Loucy (cell line): ENCODE data around the gene FAM124A.
"Not testable (repeated sequence)": the region's sequence is repeated elsewhere in the genome, so short reads cannot be mapped to it uniquely, and the experiment has no call there.

Experiments
- H2AFZ ChIP-seq: fragments of 200-600 bp; sonication (generic); 2 replicates; pipeline ENCODE4 v1.6.0; 2016; ENCODE audit warnings: antibody characterized with exemption, mild to moderate bottlenecking, low read length, moderate library complexity
- H3F3A ChIP-seq: fragments of 200-600 bp; 2 replicates; pipeline ENCODE4 v1.6.0; 2016; ENCODE audit warnings: antibody characterized with exemption, low read depth, mild to moderate bottlenecking
- H3K27me3 ChIP-seq: fragments of 200-600 bp; sonication (generic); 2 replicates; pipeline ENCODE4 v1.6.1; 2014; ENCODE audit warnings: low read length, mild to moderate bottlenecking; ENCODE audit not compliant: insufficient read depth, poor library complexity, severe bottlenecking
- H3K36me3 ChIP-seq: fragments of 200-600 bp; sonication (generic); 2 replicates; pipeline ENCODE4 v1.6.1; 2016; ENCODE audit warnings: low read length; ENCODE audit not compliant: insufficient read depth
- H3K4me1 ChIP-seq: fragments of 200-600 bp; sonication (generic); 2 replicates; pipeline ENCODE4 v1.5.1; 2014; ENCODE audit warnings: low read length, mild to moderate bottlenecking; ENCODE audit not compliant: insufficient read depth, poor library complexity, severe bottlenecking
- H3K4me2 ChIP-seq: fragments of 200-600 bp; sonication (generic); 2 replicates; pipeline ENCODE4 v1.6.0; 2014; ENCODE audit warnings: antibody characterized with exemption, low read length, low read depth, mild to moderate bottlenecking; ENCODE audit not compliant: poor library complexity, severe bottlenecking
- H3K4me3 ChIP-seq: fragments of 200-600 bp; sonication (generic); 2 replicates; pipeline ENCODE4 v1.5.1; 2014; ENCODE audit warnings: low read length, mild to moderate bottlenecking, mixed read lengths; ENCODE audit not compliant: poor library complexity, severe bottlenecking
- H3K79me2 ChIP-seq: fragments of 200-600 bp; sonication (generic); 2 replicates; pipeline ENCODE4 v1.6.1; 2014; ENCODE audit warnings: low read length; ENCODE audit not compliant: insufficient read depth
- H3K9ac ChIP-seq: fragments of 200-600 bp; sonication (generic); 2 replicates; pipeline ENCODE4 v1.6.0; 2014; ENCODE audit warnings: mild to moderate bottlenecking, low read depth, low read length, moderate library complexity; ENCODE audit not compliant: poor library complexity, severe bottlenecking
- H3K9me2 ChIP-seq: fragments of 200-600 bp; sonication (generic); replicated peaks from 2 replicates; pipeline ENCODE4 v1.6.1; 2016; ENCODE audit warnings: low read depth, low read length, mixed read lengths
- H3K9me3 ChIP-seq: fragments of 200-600 bp; sonication (generic); 2 replicates; pipeline ENCODE4 v1.6.1; 2014; ENCODE audit warnings: mild to moderate bottlenecking, antibody characterized with exemption, low read length, low read depth; ENCODE audit not compliant: insufficient read depth
- H4K20me1 ChIP-seq: fragments of 200-600 bp; sonication (generic); 2 replicates; pipeline ENCODE4 v1.6.0; 2014; ENCODE audit warnings: antibody characterized with exemption, low read length, mild to moderate bottlenecking; ENCODE audit not compliant: insufficient read depth, poor library complexity, severe bottlenecking
- CTCF ChIP-seq: fragments of 200-600 bp; sonication (generic); conservative IDR thresholded peaks from 2 replicates; pipeline ENCODE4 v1.5.1; 2014; ENCODE audit warnings: mild to moderate bottlenecking, antibody characterized with exemption, low read length
- EZH2phosphoT487 ChIP-seq: fragments of 200-600 bp; IDR thresholded peaks from 2 replicates; pipeline ENCODE4 v1.6.1; 2018; ENCODE audit warnings: antibody characterized with exemption, mild to moderate bottlenecking, moderate library complexity, borderline replicate concordance

FAM124A gene

GRCh38 chr13:51282322-51282721 lies 60.1 kb downstream of the FAM124A start:
- Histone ChIP-seq H3K27me3 (no peaks in the 10 kb centered on the region), H3K9ac (no peak overlapping the region), H3K4me3 (no peak overlapping the region), H3F3A (no peaks in the 10 kb centered on the region), H3K9me3 (no peaks in the 10 kb centered on the region), H3K4me2 (no peak overlapping the region), H3K9me2 (no peaks in the 10 kb centered on the region), H4K20me1 (no peaks in the 10 kb centered on the region), H2AFZ (no peak overlapping the region), H3K4me1 (no peaks in the 10 kb centered on the region), H3K36me3 (no peaks in the 10 kb centered on the region), H3K79me2 (no peaks in the 10 kb centered on the region)
- TF ChIP-seq CTCF, result peak; percentile 16; the same call in 1 of the 2 replicates
- no peak for TF ChIP-seq EZH2phosphoT487

GRCh38 chr13:51282923-51283322 lies 60.7 kb downstream of the FAM124A start:
- not testable (repeated sequence) for H3F3A ChIP-seq, H3K4me3 ChIP-seq, H3K4me2 ChIP-seq, H3K4me1 ChIP-seq, H3K9me3 ChIP-seq, H3K9me2 ChIP-seq, H3K36me3 ChIP-seq, H3K9ac ChIP-seq, H4K20me1 ChIP-seq, H2AFZ ChIP-seq, H3K79me2 ChIP-seq, H3K27me3 ChIP-seq

GRCh38 chr13:51283371-51283770 lies 61.2 kb downstream of the FAM124A start:
- H3K79me2 ChIP-seq, result no peaks in the 10 kb centered on the region
- TF ChIP-seq CTCF, result no peak
- no peak for TF ChIP-seq EZH2phosphoT487
- H3K4me3 ChIP-seq, result no peak overlapping the region
- H3K36me3 ChIP-seq, result no peaks in the 10 kb centered on the region
- no peak overlapping the region for H2AFZ ChIP-seq
- H3K4me2 ChIP-seq, result no peak overlapping the region
- H4K20me1 ChIP-seq, result no peaks in the 10 kb centered on the region
- H3K4me1 ChIP-seq, result no peaks in the 10 kb centered on the region
- no peaks in the 10 kb centered on the region for H3F3A ChIP-seq
- no peaks in the 10 kb centered on the region for H3K9me3 ChIP-seq
- H3K9me2 ChIP-seq, result no peaks in the 10 kb centered on the region
- no peaks in the 10 kb centered on the region for H3K27me3 ChIP-seq
- H3K9ac ChIP-seq, result no peak overlapping the region

GRCh38 chr13:51284339-51284738 lies 62.1 kb downstream of the FAM124A start:
- H4K20me1 ChIP-seq, result no peaks in the 10 kb centered on the region
- TF ChIP-seq CTCF (no peak; the same call in 1 of the 2 replicates), EZH2phosphoT487 (no peak)
- H3K79me2 ChIP-seq, result no peaks in the 10 kb centered on the region
- no peaks in the 10 kb centered on the region for H3K4me1 ChIP-seq
- H3K9ac ChIP-seq, result no peak overlapping the region
- no peaks in the 10 kb centered on the region for H3K9me2 ChIP-seq
- H3K36me3 ChIP-seq, result no peaks in the 10 kb centered on the region
- H3K9me3 ChIP-seq, result no peaks in the 10 kb centered on the region
- H3K4me2 ChIP-seq, result no peak overlapping the region
- no peak overlapping the region for H2AFZ ChIP-seq
- H3F3A ChIP-seq, result no peaks in the 10 kb centered on the region
- no peak overlapping the region for H3K4me3 ChIP-seq
- H3K27me3 ChIP-seq, result no peaks in the 10 kb centered on the region
